ENCODE results near the gene TNNI2.
A peak's percentile ranks its signal among the peaks of the same experiment; 100 is the strongest.

The TNNI2 gene

DNA sequence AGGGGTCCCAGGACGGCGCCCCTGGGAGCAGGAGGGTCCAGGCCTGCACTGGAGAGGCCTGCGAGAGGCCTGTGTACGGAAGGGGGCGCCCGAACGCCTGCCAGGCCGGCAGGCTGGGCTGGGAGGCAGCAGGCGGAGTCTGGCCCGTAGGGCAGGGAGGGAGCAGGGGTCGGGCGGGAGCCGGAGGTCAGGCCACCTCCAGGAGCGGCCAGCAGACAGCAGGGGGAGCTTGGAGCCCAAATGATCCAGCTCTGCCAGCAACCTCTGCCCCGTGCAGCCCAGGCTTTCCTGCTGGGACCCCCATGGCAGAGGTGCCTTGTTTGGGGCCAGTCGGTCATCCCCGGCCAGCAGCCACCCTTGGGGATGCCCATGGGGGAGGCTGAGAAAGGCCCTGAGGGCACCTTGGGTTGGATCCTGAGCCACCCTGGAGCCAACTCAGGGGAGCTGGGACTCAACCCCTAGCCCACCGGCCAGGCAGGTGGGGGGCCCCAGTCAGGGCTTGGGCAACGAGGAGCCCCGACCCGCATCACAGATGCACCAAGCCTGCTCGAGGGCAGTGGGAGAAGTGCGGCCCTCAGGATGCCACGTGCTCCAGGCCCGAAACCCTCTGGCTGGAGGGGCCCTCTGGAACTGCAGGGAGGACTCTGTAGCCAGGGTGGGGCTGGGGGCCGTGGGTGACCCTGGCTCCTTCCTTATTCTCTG lies 13.6 kb upstream of the TNNI2 start:
- TF ChIP-seq, protein P1, sequence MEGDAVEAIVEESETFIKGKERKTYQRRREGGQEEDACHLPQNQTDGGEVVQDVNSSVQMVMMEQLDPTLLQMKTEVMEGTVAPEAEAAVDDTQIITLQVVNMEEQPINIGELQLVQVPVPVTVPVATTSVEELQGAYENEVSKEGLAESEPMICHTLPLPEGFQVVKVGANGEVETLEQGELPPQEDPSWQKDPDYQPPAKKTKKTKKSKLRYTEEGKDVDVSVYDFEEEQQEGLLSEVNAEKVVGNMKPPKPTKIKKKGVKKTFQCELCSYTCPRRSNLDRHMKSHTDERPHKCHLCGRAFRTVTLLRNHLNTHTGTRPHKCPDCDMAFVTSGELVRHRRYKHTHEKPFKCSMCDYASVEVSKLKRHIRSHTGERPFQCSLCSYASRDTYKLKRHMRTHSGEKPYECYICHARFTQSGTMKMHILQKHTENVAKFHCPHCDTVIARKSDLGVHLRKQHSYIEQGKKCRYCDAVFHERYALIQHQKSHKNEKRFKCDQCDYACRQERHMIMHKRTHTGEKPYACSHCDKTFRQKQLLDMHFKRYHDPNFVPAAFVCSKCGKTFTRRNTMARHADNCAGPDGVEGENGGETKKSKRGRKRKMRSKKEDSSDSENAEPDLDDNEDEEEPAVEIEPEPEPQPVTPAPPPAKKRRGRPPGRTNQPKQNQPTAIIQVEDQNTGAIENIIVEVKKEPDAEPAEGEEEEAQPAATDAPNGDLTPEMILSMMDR (IDR thresholded peaks at IDR 0.05; ENCODE audit: low read depth, low read length, missing control alignments) = peak; percentile 27
- no peak overlapping the region for H3K4me3 ChIP-seq (replicated peaks; ENCODE audit: low read depth, low read length)
- DNase-seq (ENCODE audit: extremely low read depth, low read depth) = no peak

GRCh38 chr11:1825785-1826451 lies 12.9 kb upstream of the TNNI2 start:
- H3K4me3 ChIP-seq (replicated peaks; ENCODE audit: low read depth, low read length) = no peak overlapping the region
- TF ChIP-seq, protein P1 (IDR thresholded peaks at IDR 0.05; ENCODE audit: low read depth, low read length, missing control alignments) = no peak
- no peak for DNase-seq (ENCODE audit: extremely low read depth, low read depth)

- no peak for DNase-seq (ENCODE audit: extremely low read depth, low read depth)
- TF ChIP-seq, protein P1 (IDR thresholded peaks at IDR 0.05; ENCODE audit: low read depth, low read length, missing control alignments) = peak; percentile 7
- no peak overlapping the region for H3K4me3 ChIP-seq (replicated peaks; ENCODE audit: low read depth, low read length)
These were observed 12.2 kb upstream of the TNNI2 start for GRCh38 chr11:1826552-1827094.

GRCh38 chr11:1827095-1827813 lies 11.5 kb upstream of the TNNI2 start:
- no peak overlapping the region for H3K4me3 ChIP-seq (replicated peaks; ENCODE audit: low read depth, low read length)
- DNase-seq (ENCODE audit: extremely low read depth, low read depth) = no peak
- TF ChIP-seq, protein P1 (IDR thresholded peaks at IDR 0.05; ENCODE audit: low read depth, low read length, missing control alignments) = no peak

GRCh38 chr11:1827931-1828330 lies 10.8 kb upstream of the TNNI2 start:
- DNase-seq (ENCODE audit: extremely low read depth, low read depth) = no peak
- TF ChIP-seq, protein P1 (IDR thresholded peaks at IDR 0.05; ENCODE audit: low read depth, low read length, missing control alignments) = no peak
- H3K4me3 ChIP-seq (replicated peaks; ENCODE audit: low read depth, low read length) = no peak overlapping the region

DNA sequence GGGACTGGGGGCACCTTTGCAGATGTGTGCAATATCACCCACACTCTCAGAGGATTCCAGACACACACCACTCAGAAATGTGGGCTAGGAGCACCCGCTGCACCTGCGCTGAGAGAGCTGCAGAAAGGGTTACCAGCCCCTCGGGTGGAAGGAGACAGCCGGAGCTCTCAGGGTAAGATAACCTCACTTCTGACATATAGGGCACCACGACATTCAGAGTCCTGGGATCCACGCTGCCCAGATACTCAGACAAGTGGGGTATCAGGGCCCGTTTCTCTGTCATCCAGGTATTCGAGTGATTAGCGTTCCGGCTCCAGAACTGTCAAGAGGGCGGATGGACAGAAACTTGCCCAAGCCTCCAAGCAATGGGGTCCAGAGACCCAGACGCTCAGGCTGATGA lies 10.2 kb upstream of the TNNI2 start:
- DNase-seq (ENCODE audit: extremely low read depth, low read depth) = no peak
- H3K4me3 ChIP-seq (replicated peaks; ENCODE audit: low read depth, low read length) = no peak overlapping the region
- TF ChIP-seq, protein P1 (IDR thresholded peaks at IDR 0.05; ENCODE audit: low read depth, low read length, missing control alignments) = no peak
